SK-N-SH (cell line): ENCODE results near the gene PEX14. TPM values are rescaled to one million over a fixed set of nuclear protein-coding genes. Genes with fewer than 3 reads are reported as not detected.

Experiments
- CTCF ChIA-PET: fragments of 300-600, 350-600 bp; formaldehyde crosslinking; extraction: SDS; loops from one replicate; lab custom pipeline; 2021; lab: Yijun Ruan, JAX
- POLR2A ChIA-PET: fragments of 350-600 bp; sonication (Branson Sonifier 250); formaldehyde crosslinking; extraction: SDS; loops from one replicate; lab custom pipeline; 2020; ENCODE audit warnings: antibody characterized with exemption, inconsistent platforms; lab: Yijun Ruan, JAX
- DNase-seq: peaks from one replicate; pipeline ENCODE4 v3.0.0; 2012
- H2AFZ ChIP-seq: fragments of 200-600 bp; sonication (generic); 2 replicates; pipeline ENCODE4 v1.8.1; 2016; ENCODE audit warnings: antibody characterized with exemption, mild to moderate bottlenecking, low read depth
- H3F3A ChIP-seq: fragments of 200-600 bp; sonication (generic); replicated peaks from 2 replicates; pipeline ENCODE3; 2016; ENCODE audit warnings: antibody characterized with exemption, mild to moderate bottlenecking; ENCODE audit not compliant: insufficient read depth
- H3K27ac ChIP-seq, 2 experiments: fragments of 200-500 bp in 1 of 2; fragments of 200-600 bp in 1 of 2; sonication (Bioruptor generic) in 1 of 2; sonication (generic), shearing (Covaris generic) in 1 of 2; 2 replicates each; pipeline versions ENCODE4 v1.5.1 to v1.6.1; 2014 to 2016; ENCODE audit warnings: low read depth in 2 of 2, inconsistent platforms in 1 of 2, low read length in 1 of 2, mild to moderate bottlenecking in 1 of 2, mixed read lengths in 1 of 2
- H3K27me3 ChIP-seq: fragments of 200-600 bp; sonication (generic), shearing (Covaris generic); 2 replicates; pipeline ENCODE4 v1.6.1; 2016; ENCODE audit warnings: mixed run types; ENCODE audit not compliant: insufficient read depth
- H3K36me3 ChIP-seq, 2 experiments: fragments of 200-500 bp in 1 of 2; fragments of 200-600 bp in 1 of 2; sonication (Bioruptor generic) in 1 of 2; sonication (generic) in 1 of 2; replicated peaks in 1 of 2; 2 replicates each; pipeline versions ENCODE3 to v1.5.1; 2014 to 2016; ENCODE audit warnings: low read length in 1 of 2, mild to moderate bottlenecking in 1 of 2; ENCODE audit not compliant: insufficient read depth in 2 of 2, control insufficient read depth in 1 of 2
- H3K4me1 ChIP-seq, 2 experiments: fragments of 200-500 bp in 1 of 2; fragments of 200-600 bp in 1 of 2; sonication (Bioruptor generic) in 1 of 2; sonication (generic), shearing (Covaris generic) in 1 of 2; 2 replicates each; pipeline versions ENCODE4 v1.5.1 to v1.6.1; 2014 to 2016; ENCODE audit warnings: low read depth in 1 of 2, low read length in 1 of 2, mixed run types in 1 of 2; ENCODE audit not compliant: insufficient read depth in 2 of 2, control insufficient read depth in 1 of 2
- H3K4me2 ChIP-seq: fragments of 200-600 bp; sonication (generic), shearing (Covaris generic); 2 replicates; pipeline ENCODE4 v1.6.1; 2017; ENCODE audit warnings: mixed run types
- H3K4me3 ChIP-seq, 2 experiments: fragments of 200-500 bp in 1 of 2; fragments of 200-600 bp in 1 of 2; sonication (Bioruptor generic) in 1 of 2; sonication (generic), shearing (Covaris generic) in 1 of 2; 2 replicates each; pipeline versions ENCODE4 v1.5.1 to v1.8.1; 2014 to 2016; ENCODE audit warnings: low read depth in 2 of 2, inconsistent platforms in 1 of 2, low read length in 1 of 2, mild to moderate bottlenecking in 1 of 2, mixed read lengths in 1 of 2, moderate library complexity in 1 of 2
- H3K79me2 ChIP-seq: fragments of 200-600 bp; sonication (generic); 2 replicates; pipeline ENCODE4 v1.8.1; 2017; ENCODE audit warnings: mild to moderate bottlenecking; ENCODE audit not compliant: insufficient read depth
- H3K9ac ChIP-seq: fragments of 200-600 bp; sonication (generic); 2 replicates; pipeline ENCODE4 v1.6.1; 2017; ENCODE audit warnings: mixed run types
- H3K9me2 ChIP-seq: fragments of 200-600 bp; sonication (generic); 2 replicates; pipeline ENCODE4 v1.6.1; 2017; ENCODE audit warnings: mixed run types
- H3K9me3 ChIP-seq: fragments of 200-600 bp; sonication (generic); 2 replicates; pipeline ENCODE4 v1.6.1; 2017; ENCODE audit warnings: mixed run types, mild to moderate bottlenecking, moderate library complexity
- H4K20me1 ChIP-seq: fragments of 200-600 bp; sonication (generic); 2 replicates; pipeline ENCODE4 v1.6.1; 2017; ENCODE audit warnings: mild to moderate bottlenecking, mixed run types; ENCODE audit not compliant: insufficient read depth
- CHD2 ChIP-seq: fragments of 150-350 bp; IDR thresholded peaks from 2 replicates; pipeline ENCODE4 v1.6.1; 2018; ENCODE audit warnings: low read length; ENCODE audit not compliant: partially characterized antibody
- ELF1 ChIP-seq: IDR thresholded peaks from 2 replicates; pipeline ENCODE4 v1.4.0; 2012
- EP300 ChIP-seq, 2 experiments: IDR thresholded peaks; 2 replicates each; pipeline versions ENCODE4 v1.4.0 to v1.6.1; 2012; ENCODE audit warnings: borderline replicate concordance in 1 of 2, low read depth in 1 of 2, low read length in 1 of 2
- EZH2phosphoT487 ChIP-seq: fragments of 200-600 bp; sonication (generic); IDR thresholded peaks from 2 replicates; pipeline ENCODE4 v1.6.1; 2017; ENCODE audit warnings: low read depth, mixed run types, mild to moderate bottlenecking, antibody characterized with exemption, moderate library complexity, borderline replicate concordance
- JUND ChIP-seq: IDR thresholded peaks from 2 replicates; pipeline ENCODE4 v1.4.0; 2012
- MXI1 ChIP-seq: IDR thresholded peaks from 2 replicates; pipeline ENCODE4 v1.6.1; 2012; ENCODE audit warnings: mild to moderate bottlenecking, low read depth, low read length, improper control_type of control experiment
- NFIC ChIP-seq: IDR thresholded peaks from 2 replicates; pipeline ENCODE4 v1.4.0; 2012; ENCODE audit warnings: borderline replicate concordance
- RAD21 ChIP-seq: IDR thresholded peaks from 2 replicates; pipeline ENCODE4 v1.6.1; 2012; ENCODE audit warnings: mild to moderate bottlenecking, low read length
- RCOR1 ChIP-seq: fragments of 150-350 bp; IDR thresholded peaks from 2 replicates; pipeline ENCODE4 v1.6.1; 2017; ENCODE audit warnings: antibody characterized with exemption, low read length
- RFX5 ChIP-seq: IDR thresholded peaks from 2 replicates; pipeline ENCODE4 v1.6.1; 2012; ENCODE audit warnings: mild to moderate bottlenecking, improper control_type of control experiment, low read length
- SMC3 ChIP-seq: IDR thresholded peaks from 2 replicates; pipeline ENCODE4 v1.6.1; 2012; ENCODE audit warnings: low read depth, low read length, improper control_type of control experiment
- TAF1 ChIP-seq: IDR thresholded peaks from 2 replicates; pipeline ENCODE4 v1.6.1; 2012; ENCODE audit warnings: low read depth, mild to moderate bottlenecking, low read length, moderate library complexity, borderline replicate concordance
- TCF12 ChIP-seq: IDR thresholded peaks from 2 replicates; pipeline ENCODE4 v1.4.0; 2012
- WGBS: methylation state at CpG from one replicate; pipeline ENCODE4 v1.1.6; 2017; ENCODE audit warnings: low lambda C conversion rate; 5-methylcytosine and 5-hydroxymethylcytosine counted together
- polyA plus RNA-seq, 3 experiments: library from polyadenylated mRNA; depleted of rRNA; stranded (reverse); fragments of >200 nt; gene quantifications; 2 replicates each; pipeline ENCODE4 v1.2.3, GENCODE V29; 2012
- TF ChIP-seq, protein P1 (sequence below): IDR thresholded peaks from 2 replicates; pipeline ENCODE4 v1.4.0; 2012; ENCODE audit warnings: low read depth, borderline replicate concordance
- TF ChIP-seq, protein P2 (sequence below): IDR thresholded peaks from 2 replicates; pipeline ENCODE4; 2012
- TF ChIP-seq, protein P3 (sequence below): fragments of 200-600 bp; sonication (generic); IDR thresholded peaks from 2 replicates; pipeline ENCODE4 v1.6.1; 2017; ENCODE audit warnings: antibody characterized with exemption, mild to moderate bottlenecking, moderate library complexity
- TF ChIP-seq, protein P4 (sequence below): IDR thresholded peaks from 2 replicates; pipeline ENCODE4 v1.4.0; 2012; ENCODE audit warnings: low read depth, borderline replicate concordance

The PEX14 gene
- polyA plus RNA-seq, 1 of the 3 experiments (the other 2 are of a cell fraction), result 36.2 TPM

DNA sequence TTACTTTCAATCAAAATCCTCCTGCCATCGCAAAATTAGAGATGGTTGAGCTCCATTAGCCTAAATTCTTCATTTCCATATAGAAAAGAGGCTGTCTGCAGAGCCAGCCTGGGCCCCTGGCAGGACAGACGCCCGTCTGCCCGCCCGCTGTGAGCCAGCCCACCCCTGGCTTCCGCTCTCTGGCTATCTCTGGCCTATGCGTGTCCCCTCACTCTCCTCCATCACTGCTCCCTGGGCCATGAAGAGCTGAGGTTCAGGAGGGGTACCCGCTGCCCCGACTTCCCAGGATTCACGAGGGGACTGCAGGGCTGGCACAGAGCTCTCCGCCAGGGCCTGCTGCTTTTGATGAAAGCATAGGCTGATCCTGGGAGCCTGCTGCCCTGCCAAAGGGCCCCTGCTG lies 204.1 kb downstream of the PEX14 start:
- H2AFZ ChIP-seq, result no peak overlapping the region
- H3K4me2 ChIP-seq, result no peak overlapping the region
- no peaks in the 10 kb centered on the region for H3K79me2 ChIP-seq
- no peak overlapping the region for H3K9ac ChIP-seq
- CTCF ChIA-PET, result interaction anchor here (0.8 to 2.0 kb wide), 9 partner anchors 9 to 188 kb away, joined by 3 to 7 read pairs (median 3); no protein-coding TSS in a partner anchor
- POLR2A ChIA-PET, result interaction anchor here (1.4 kb wide), 1 partner anchor 10 kb away, joined by 3 read pairs; no protein-coding TSS in a partner anchor
- no peaks in the 10 kb centered on the region for H3K9me3 ChIP-seq
- no peak overlapping the region for H3K4me3 ChIP-seq
- TF ChIP-seq, protein P1, sequence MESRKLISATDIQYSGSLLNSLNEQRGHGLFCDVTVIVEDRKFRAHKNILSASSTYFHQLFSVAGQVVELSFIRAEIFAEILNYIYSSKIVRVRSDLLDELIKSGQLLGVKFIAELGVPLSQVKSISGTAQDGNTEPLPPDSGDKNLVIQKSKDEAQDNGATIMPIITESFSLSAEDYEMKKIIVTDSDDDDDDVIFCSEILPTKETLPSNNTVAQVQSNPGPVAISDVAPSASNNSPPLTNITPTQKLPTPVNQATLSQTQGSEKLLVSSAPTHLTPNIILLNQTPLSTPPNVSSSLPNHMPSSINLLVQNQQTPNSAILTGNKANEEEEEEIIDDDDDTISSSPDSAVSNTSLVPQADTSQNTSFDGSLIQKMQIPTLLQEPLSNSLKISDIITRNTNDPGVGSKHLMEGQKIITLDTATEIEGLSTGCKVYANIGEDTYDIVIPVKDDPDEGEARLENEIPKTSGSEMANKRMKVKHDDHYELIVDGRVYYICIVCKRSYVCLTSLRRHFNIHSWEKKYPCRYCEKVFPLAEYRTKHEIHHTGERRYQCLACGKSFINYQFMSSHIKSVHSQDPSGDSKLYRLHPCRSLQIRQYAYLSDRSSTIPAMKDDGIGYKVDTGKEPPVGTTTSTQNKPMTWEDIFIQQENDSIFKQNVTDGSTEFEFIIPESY, result no peak
- TF ChIP-seq RAD21, result no peak
- TF ChIP-seq NFIC, result no peak
- no peak for TF ChIP-seq RFX5
- TF ChIP-seq TCF12, result no peak
- 87% methylated on average over 10 of the region's 11 CpGs for WGBS
- peak overlapping the region in 1 of 2 experiments; percentile 53; a peak in 2 of 4 replicates for H3K27ac ChIP-seq
- no peaks in the 10 kb centered on the region for H3F3A ChIP-seq
- H3K9me2 ChIP-seq, result no peaks in the 10 kb centered on the region
- peak; percentile 63 for DNase-seq
- H4K20me1 ChIP-seq, result no peaks in the 10 kb centered on the region
- H3K27me3 ChIP-seq, result no peaks in the 10 kb centered on the region
- peaks cover 0 to 40% of the 10 kb centered on the region in 2 experiments; a peak in 1 of 4 replicates for H3K4me1 ChIP-seq
- H3K36me3 ChIP-seq, result no peaks in the 10 kb centered on the region

DNA sequence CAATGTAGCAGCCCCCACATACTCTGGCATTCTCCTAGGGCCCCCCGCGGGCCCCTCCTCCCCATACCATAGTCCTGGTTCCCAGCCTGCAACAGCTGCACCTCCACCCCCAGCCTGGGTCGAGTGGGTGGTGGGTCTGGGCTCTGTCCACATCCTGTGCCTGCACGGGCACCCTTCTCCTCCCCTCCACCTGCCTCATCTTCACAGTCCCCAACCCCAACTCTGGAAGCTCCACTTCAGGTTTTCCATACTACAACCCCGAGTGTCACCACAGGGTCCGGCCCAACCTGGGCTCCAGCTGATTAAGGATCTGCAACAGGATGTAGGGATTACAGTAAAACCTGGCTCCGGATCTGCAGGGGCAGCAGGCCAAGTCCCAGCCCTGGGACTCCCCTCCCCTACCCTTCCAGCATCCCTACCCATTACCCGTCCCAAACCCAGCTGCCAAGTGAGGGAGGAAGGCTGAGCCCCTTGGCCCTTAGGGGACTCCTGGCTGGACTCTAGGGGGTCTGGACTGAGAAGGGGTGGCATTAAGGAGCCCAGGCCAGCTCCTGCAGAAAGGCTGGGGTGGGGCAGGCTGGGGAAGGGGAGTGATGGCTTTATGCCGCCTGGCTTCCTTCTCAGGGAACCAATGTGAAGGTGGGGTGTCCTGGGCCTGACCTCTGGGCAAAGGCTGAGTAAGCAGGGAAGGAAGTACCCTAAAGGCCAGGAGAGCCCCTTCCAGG lies 204.9 kb downstream of the PEX14 start:
- no peaks in the 10 kb centered on the region for H3K9me3 ChIP-seq
- no peaks in the 10 kb centered on the region for H4K20me1 ChIP-seq
- no peak overlapping the region for H3K4me3 ChIP-seq
- H3K27me3 ChIP-seq, result no peaks in the 10 kb centered on the region
- H2AFZ ChIP-seq, result no peak overlapping the region
- H3K9me2 ChIP-seq, result no peaks in the 10 kb centered on the region
- no peaks in the 10 kb centered on the region for H3K79me2 ChIP-seq
- TF ChIP-seq ELF1 (no peak), MXI1 (no peak), SMC3 (peak; percentile 20), JUND (peak; percentile 77), RFX5 (peak; percentile 74), EP300 (IDR thresholded peaks at IDR 0.05; ENCODE audit: borderline replicate concordance in 1 of 2, low read depth in 1 of 2, low read length in 1 of 2) (peak in 1 of 2 experiments; percentile 32; a peak in 2 of 4 replicates), CHD2 (peak; percentile 24), NFIC (0 out of 2 replicates have a peak, but pooled peaks have one; percentile 12), TAF1 (0 out of 2 replicates have a peak, but pooled peaks have one; percentile 7), RAD21 (peak; percentile 32), EZH2phosphoT487 (no peak), RCOR1 (peak; percentile 62)
- TF ChIP-seq, protein P2, sequence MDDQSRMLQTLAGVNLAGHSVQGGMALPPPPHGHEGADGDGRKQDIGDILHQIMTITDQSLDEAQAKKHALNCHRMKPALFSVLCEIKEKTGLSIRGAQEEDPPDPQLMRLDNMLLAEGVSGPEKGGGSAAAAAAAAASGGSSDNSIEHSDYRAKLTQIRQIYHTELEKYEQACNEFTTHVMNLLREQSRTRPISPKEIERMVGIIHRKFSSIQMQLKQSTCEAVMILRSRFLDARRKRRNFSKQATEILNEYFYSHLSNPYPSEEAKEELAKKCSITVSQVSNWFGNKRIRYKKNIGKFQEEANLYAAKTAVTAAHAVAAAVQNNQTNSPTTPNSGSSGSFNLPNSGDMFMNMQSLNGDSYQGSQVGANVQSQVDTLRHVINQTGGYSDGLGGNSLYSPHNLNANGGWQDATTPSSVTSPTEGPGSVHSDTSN, result 0 out of 2 replicates have a peak, but pooled peaks have one; percentile 20
- TF ChIP-seq, protein P3, sequence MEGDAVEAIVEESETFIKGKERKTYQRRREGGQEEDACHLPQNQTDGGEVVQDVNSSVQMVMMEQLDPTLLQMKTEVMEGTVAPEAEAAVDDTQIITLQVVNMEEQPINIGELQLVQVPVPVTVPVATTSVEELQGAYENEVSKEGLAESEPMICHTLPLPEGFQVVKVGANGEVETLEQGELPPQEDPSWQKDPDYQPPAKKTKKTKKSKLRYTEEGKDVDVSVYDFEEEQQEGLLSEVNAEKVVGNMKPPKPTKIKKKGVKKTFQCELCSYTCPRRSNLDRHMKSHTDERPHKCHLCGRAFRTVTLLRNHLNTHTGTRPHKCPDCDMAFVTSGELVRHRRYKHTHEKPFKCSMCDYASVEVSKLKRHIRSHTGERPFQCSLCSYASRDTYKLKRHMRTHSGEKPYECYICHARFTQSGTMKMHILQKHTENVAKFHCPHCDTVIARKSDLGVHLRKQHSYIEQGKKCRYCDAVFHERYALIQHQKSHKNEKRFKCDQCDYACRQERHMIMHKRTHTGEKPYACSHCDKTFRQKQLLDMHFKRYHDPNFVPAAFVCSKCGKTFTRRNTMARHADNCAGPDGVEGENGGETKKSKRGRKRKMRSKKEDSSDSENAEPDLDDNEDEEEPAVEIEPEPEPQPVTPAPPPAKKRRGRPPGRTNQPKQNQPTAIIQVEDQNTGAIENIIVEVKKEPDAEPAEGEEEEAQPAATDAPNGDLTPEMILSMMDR, result no peak
- TF ChIP-seq, protein P4, sequence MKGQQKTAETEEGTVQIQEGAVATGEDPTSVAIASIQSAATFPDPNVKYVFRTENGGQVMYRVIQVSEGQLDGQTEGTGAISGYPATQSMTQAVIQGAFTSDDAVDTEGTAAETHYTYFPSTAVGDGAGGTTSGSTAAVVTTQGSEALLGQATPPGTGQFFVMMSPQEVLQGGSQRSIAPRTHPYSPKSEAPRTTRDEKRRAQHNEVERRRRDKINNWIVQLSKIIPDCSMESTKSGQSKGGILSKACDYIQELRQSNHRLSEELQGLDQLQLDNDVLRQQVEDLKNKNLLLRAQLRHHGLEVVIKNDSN, result no peak
- H3K9ac ChIP-seq, result no peak overlapping the region
- peaks cover 0 to 40% of the 10 kb centered on the region in 2 experiments; a peak in 1 of 4 replicates for H3K4me1 ChIP-seq
- no peak overlapping the region for H3K4me2 ChIP-seq
- H3K27ac ChIP-seq, result peak overlapping the region in 1 of 2 experiments; percentile 53; a peak in 1 of 4 replicates
- H3K36me3 ChIP-seq, result no peaks in the 10 kb centered on the region
- CTCF ChIA-PET, result interaction anchor here (0.6 to 2.0 kb wide), 15 partner anchors 9 to 986 kb away, joined by 3 to 7 read pairs (median 3); partner anchors contain the start of gene CASZ1
- DNase-seq, result peak; percentile 91
- WGBS, result 58% methylated on average over 8 of the region's 9 CpGs
- POLR2A ChIA-PET, result interaction anchor here (1.4 kb wide), 1 partner anchor 11 kb away, joined by 3 read pairs; no protein-coding TSS in a partner anchor
- no peaks in the 10 kb centered on the region for H3F3A ChIP-seq
